Amygdala (tissue), 56 donors: Measurements from ENCODE around the gene COL24A1.
A peak's percentile ranks its signal among the peaks of the same experiment; 100 is the strongest.
"Not testable (repeated sequence)": the region's sequence is repeated elsewhere in the genome, so short reads cannot be mapped to it uniquely, and the experiment has no call there.

Source experiments
- DNase-seq, 56 donors: peaks; one replicate each; lab custom pipeline; 2025; lab: John Stamatoyannopoulos, UW

The COL24A1 gene

DNA sequence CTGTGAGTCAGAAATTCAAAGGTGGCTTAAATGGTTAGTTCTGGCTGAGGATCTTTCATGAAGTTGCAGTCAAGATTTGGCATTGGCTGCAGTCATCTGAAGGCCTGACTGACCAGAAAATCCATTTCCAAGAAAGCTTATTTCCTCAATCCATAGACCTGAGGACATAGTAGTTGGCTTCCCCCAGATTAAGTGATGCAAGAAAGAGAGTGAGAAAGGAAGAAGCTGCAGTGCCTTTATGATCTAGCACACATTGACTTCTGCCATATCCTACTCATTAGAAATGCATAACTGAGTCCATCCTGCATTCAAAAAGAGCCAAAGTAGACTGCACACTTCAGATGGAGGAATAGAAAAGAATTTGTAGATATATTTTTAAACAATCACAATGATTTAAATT is 222.6 kb downstream of the COL24A1 start:
- no peak for DNase-seq

DNA sequence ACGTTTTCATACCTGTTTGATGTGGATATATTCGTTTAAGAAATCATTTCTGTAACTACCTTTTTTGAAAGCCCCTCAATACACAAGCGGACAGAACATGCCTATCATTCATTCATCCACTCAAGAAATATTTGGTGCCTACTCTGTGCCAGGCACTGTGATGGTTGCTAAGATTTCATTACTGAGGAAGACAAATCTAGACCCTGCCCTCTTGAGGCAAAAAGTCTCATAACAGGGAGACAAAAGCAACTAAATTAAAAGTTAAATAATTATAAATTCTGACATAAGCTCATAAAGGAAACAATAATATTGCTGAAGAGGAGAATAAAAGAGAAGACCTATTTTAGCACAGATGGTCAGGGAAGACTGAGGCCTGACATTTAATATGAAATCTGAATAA is 244.8 kb downstream of the COL24A1 start:
- DNase-seq: no peak

DNA sequence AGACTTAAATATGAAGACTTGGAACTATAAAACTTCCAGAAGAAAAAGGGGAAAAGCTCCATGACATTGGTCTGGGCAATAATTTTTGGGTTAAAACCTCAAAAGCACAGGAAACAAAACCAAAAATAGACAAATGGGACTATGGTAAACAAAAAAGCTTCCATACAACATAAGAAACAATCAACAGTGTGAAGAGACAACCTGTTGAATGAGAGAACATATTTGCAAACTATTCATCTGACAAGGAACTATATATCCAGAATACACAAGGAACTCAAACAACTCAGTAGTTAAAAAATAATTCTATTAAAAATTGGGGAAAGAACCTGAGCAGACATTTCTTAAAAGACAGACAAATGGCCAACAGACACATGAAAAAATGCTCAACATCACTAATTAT is 255.7 kb downstream of the COL24A1 start:
- DNase-seq: no peak

GRCh38 chr1:85898861-85899260 is 257.7 kb downstream of the COL24A1 start:
- no peak for DNase-seq

DNA sequence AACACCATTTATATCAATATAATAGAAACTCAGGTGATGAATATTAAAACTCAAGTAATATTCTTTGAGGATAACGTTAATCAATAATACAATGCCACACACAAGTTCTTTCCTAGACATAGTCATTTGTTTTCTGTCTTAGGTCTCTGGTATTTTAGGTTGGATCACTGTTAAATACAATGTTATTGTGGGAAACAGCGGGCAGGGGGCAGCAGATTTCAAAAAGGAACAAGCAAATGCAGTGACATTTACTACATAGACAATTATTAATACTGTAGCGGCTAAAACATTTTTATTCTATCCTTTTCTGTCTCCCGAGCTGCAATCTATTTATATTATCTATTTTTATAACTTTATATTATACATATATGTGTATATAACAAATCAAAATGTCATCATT is 261.9 kb downstream of the COL24A1 start:
- peak in 5 of 56 donors; percentile 0 to 33 (median 1) for DNase-seq

GRCh38 chr1:85892366-85892765 is 264.2 kb downstream of the COL24A1 start:
- DNase-seq: no peak

DNA sequence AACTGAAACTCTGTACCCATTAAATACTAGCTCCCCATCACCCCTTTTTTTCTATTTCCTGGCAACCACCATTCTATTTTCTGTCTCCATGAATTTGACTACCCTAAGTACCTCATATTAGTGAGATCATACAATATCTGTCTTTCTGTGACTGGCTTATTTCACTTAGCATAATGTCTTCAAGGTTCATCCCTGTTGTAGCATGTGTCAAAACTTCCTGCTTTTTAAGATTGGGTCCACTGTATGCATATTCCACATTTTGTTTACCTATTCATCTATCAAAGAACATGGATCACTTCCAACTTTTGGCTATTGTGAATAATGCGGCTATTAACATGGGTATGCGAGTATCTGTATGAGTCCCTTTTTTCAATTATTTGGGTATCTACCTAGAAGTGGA is 266.7 kb downstream of the COL24A1 start:
- no peak for DNase-seq

- DNase-seq: no peak
Observed at GRCh38 chr1:85888921-85889320, 267.7 kb downstream of the COL24A1 start.

DNA sequence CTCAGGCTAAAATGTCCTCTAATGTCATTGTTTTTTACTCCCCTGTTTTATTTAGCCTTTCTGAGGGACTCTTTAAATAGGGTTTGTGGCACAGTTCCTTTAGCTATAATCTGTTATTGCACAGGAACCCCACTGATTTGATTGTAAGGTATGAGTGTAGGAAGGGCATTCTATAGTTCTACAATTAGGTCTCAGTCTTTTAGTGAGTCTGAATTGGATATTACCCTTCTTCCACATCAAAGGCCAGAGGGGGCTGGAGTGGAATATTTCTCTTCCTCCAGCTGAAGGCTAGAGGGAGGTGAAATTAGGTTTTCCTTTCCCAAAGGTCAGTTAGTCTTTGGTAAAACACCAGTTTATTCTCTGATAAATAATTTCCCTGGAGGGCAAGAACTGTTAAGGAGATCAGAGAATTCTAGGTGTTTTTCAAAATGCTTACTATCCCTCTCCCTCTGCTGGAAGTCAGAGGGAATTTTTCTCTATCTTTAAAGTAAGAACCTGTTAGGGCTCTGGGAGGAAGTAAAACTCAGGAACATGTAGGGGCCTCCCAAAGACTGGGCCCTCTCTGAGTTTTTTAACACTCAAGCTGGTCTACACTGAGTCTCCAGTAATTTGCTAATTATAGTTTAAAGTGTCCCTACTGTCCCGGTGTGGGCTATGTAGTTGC is 272.1 kb downstream of the COL24A1 start:
- no peak for DNase-seq

DNA sequence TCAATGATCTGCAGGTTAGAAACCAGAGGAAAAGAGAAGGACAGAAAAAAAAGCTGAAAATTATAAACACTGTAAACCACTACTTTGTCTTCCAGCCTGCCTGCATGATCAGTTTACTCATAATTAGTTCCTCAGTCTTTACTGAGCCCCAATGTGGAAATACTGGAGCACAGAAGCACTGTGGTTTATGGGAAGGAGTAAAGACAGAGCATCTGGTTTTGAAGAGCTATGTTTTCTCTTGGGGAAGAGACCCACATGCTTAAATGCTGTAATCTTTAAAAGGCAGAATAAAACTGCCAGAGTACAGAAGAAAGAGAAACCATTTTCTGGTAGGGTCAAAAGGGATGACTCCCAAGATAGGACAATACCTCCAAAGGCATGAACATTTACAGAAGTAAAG is 289.4 kb downstream of the COL24A1 start:
- no peak for DNase-seq

GRCh38 chr1:85865213-85865612 is 291.4 kb downstream of the COL24A1 start:
- no peak for DNase-seq

DNA sequence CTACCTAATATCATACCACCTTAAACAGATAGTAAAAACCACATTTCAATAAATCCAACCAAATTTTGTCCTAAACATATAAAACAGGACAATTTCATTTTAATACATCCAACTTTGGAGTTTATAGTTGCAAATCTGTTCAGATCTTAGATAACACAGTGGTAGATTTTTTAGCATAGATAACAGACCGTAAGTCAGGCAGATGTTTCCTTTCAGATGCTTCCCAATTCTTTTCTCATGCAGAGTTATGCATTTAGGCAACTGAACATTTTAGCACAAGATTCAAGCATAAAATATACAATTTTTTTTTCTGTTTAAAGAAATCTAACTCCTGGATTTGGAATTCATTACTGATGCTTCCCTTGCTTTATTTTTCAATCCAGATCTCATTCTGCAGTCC is 291.8 kb downstream of the COL24A1 start:
- no peak for DNase-seq

- not testable (repeated sequence) for DNase-seq
Observed at GRCh38 chr1:85863639-85864038, 292.9 kb downstream of the COL24A1 start.

DNA sequence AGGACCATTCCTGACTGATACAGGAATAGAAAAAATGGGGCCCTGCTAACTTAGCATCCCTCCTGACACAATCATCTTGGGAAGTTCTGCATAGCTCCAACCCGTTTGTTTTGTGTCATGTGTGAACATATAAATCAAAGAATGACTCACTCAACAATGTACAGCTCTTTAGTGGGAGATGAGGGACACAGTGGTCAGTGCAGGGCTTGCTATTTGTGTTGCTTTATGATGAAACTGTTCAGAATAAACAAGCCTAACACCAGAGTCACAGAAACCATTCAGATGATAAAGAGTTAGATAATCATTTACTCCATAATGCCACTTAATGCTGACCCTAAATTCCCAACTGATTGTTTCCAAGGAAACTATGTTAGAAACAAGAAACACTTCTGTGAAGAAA is 294.1 kb downstream of the COL24A1 start:
- DNase-seq: no peak

- DNase-seq: no peak
Observed at GRCh38 chr1:85857991-85858390, 298.6 kb downstream of the COL24A1 start.

DNA sequence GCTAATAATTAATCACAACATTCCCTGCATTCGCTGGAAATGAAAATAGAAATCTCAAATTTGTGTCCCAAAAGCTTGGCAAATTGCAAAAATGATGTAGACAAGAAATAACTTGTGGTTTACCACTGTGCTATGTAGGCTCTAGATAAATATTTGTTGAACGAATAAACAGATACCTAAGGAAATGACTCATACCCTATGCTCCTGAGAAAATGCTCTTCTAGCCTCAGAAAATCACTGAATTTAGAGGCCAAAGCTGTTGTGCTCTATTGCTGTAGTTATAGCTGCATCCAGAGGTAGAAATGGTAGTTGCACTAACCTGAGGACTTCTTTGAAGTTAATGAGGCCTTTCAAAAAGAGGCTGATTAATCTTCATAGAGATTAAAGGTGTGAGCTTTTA is 306.3 kb downstream of the COL24A1 start:
- no peak for DNase-seq

- DNase-seq: no peak
Observed at GRCh38 chr1:85849660-85850059, 306.9 kb downstream of the COL24A1 start.

GRCh38 chr1:85847356-85847755 is 309.2 kb downstream of the COL24A1 start:
- no peak for DNase-seq

GRCh38 chr1:85846706-85847105 is 309.9 kb downstream of the COL24A1 start:
- no peak for DNase-seq

DNA sequence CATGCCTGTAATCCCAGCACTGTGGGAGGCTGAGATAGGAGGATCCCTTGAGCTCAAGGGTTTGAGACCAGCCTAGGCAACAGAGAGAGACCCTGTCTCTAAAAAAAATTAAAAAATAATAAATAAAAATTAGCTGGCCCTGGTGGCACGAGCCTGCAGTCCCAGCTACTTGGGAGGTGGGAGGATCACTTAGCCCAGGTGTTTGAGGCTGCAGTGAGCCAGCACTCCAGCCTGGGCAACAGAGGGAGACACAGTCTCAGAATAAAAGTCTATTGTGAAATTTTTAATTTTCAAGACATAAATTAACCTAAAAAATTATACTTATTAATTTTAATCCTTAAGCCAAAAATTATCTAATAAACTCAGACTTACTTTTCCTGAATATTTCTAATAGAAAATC is 317.1 kb downstream of the COL24A1 start:
- DNase-seq: no peak

- no peak for DNase-seq
Observed at GRCh38 chr1:85838238-85838637, 318.3 kb downstream of the COL24A1 start.

- DNase-seq: no peak
Observed at GRCh38 chr1:85836736-85837135, 319.8 kb downstream of the COL24A1 start.

DNA sequence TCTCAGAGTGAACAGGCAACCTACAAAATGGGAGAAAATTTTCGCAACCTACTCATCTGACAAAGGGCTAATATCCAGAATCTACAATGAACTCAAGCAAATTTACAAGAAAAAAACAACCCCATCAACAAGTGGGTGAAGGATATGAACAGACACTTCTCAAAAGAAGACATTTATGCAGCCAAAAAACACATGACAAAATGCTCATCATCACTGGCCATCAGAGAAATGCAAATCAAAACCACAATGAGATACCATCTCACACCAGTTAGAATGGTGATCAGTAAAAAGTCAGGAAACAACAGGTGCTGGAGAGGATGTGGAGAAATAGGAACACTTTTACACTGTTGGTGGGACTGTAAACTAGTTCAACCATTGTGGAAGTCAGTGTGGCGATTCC is 323.4 kb downstream of the COL24A1 start:
- not testable (repeated sequence) for DNase-seq
